GM23338 (cell line): Measurements from ENCODE around the gene PLPP4. TPM values are rescaled to one million over a fixed set of nuclear protein-coding genes. Genes with fewer than 3 reads are reported as not detected.

Experiments used
- ATAC-seq: fragments of 200-7000 bp; cut with Tn5 transposase; 3 replicates; pipeline ENCODE4 v1.9.1; 2020
- DNase-seq: peaks from one replicate; pipeline ENCODE4 v3.0.0-alpha.2; 2015; ENCODE audit warnings: low spot score
- H2AFZ ChIP-seq: fragments of 200-600 bp; sonication (generic); 2 replicates; pipeline ENCODE4 v1.8.0; 2016; ENCODE audit warnings: antibody characterized with exemption, mild to moderate bottlenecking, moderate library complexity
- H3F3A ChIP-seq: fragments of 200-600 bp; sonication (generic); replicated peaks from 2 replicates; pipeline ENCODE4 v1.8.0; 2017; ENCODE audit warnings: antibody characterized with exemption, mixed run types, low read depth
- H3K27ac ChIP-seq: fragments of 200-600 bp; sonication (generic); 2 replicates; pipeline ENCODE4 v1.6.1; 2016; ENCODE audit warnings: low read depth
- H3K27me3 ChIP-seq: fragments of 200-600 bp; sonication (generic); 2 replicates; pipeline ENCODE4 v1.8.0; 2016; ENCODE audit warnings: mild to moderate bottlenecking, mixed run types, moderate library complexity; ENCODE audit not compliant: insufficient read depth
- H3K36me3 ChIP-seq: fragments of 200-600 bp; sonication (generic); 2 replicates; pipeline ENCODE4 v1.8.0; 2016; ENCODE audit warnings: mild to moderate bottlenecking; ENCODE audit not compliant: insufficient read depth
- H3K4me1 ChIP-seq: fragments of 200-600 bp; sonication (generic); 2 replicates; pipeline ENCODE4 v1.8.0; 2016; ENCODE audit warnings: mild to moderate bottlenecking, moderate library complexity; ENCODE audit not compliant: insufficient read depth
- H3K4me2 ChIP-seq: fragments of 200-600 bp; sonication (generic); 2 replicates; pipeline ENCODE4 v1.7.1; 2017; ENCODE audit warnings: mixed run types
- H3K4me3 ChIP-seq: fragments of 200-600 bp; sonication (generic); 2 replicates; pipeline ENCODE4 v1.6.1; 2016; ENCODE audit warnings: mixed run types
- H3K79me2 ChIP-seq: fragments of 200-600 bp; sonication (generic); replicated peaks from 2 replicates; pipeline ENCODE4 v1.8.0; 2017; ENCODE audit warnings: mild to moderate bottlenecking; ENCODE audit not compliant: insufficient read depth
- H3K9me2 ChIP-seq: fragments of 200-600 bp; sonication (generic); 2 replicates; pipeline ENCODE4 v1.8.0; 2017; ENCODE audit not compliant: insufficient read depth
- H4K20me1 ChIP-seq: fragments of 200-600 bp; sonication (generic); replicated peaks from 2 replicates; pipeline ENCODE4 v1.8.0; 2017; ENCODE audit warnings: mild to moderate bottlenecking; ENCODE audit not compliant: insufficient read depth
- H3K27ac Mint-ChIP-seq: 2 replicates; pipeline ENCODE4 v1.8.0; 2020; ENCODE audit warnings: inconsistent platforms, mild to moderate bottlenecking, moderate library complexity, mixed read lengths
- H3K27me3 Mint-ChIP-seq: 3 replicates; pipeline ENCODE4 v1.8.0; 2022; ENCODE audit warnings: low read depth, mild to moderate bottlenecking, moderate library complexity, mixed read lengths, inconsistent platforms; ENCODE audit not compliant: insufficient read depth, poor library complexity
- H3K36me3 Mint-ChIP-seq: 3 replicates; pipeline ENCODE4 v1.8.0; 2021; ENCODE audit warnings: low read depth, mild to moderate bottlenecking, inconsistent platforms, moderate library complexity, mixed read lengths
- H3K4me1 Mint-ChIP-seq: 3 replicates; pipeline ENCODE4 v1.8.0; 2020; ENCODE audit warnings: mild to moderate bottlenecking, inconsistent platforms, mixed read lengths
- H3K4me3 Mint-ChIP-seq: 3 replicates; pipeline ENCODE4 v1.8.0; 2021; ENCODE audit warnings: moderate library complexity, mild to moderate bottlenecking, inconsistent platforms, mixed read lengths
- H3K9me3 Mint-ChIP-seq: 3 replicates; pipeline ENCODE4 v1.8.0; 2020; ENCODE audit warnings: moderate library complexity, mild to moderate bottlenecking, inconsistent platforms, mixed read lengths
- CREB1 ChIP-seq: fragments of 250-450 bp; sonication (Bioruptor Pico); IDR thresholded peaks from 2 replicates; pipeline ENCODE4 v1.5.0; 2020; ENCODE audit warnings: low read depth, mild to moderate bottlenecking, moderate library complexity
- ETS1 ChIP-seq: IDR thresholded peaks from 2 replicates; pipeline ENCODE4 v1.6.1; 2016; ENCODE audit warnings: antibody characterized with exemption
- EZH2 ChIP-seq: fragments of 200-600 bp; sonication (generic); IDR thresholded peaks from one replicate; pipeline ENCODE4 v1.8.0; 2017; ENCODE audit warnings: antibody characterized with exemption, mild to moderate bottlenecking, low read depth; ENCODE audit not compliant: unreplicated experiment
- JUNB ChIP-seq: IDR thresholded peaks from one replicate; pipeline ENCODE4 v1.6.1; 2016; ENCODE audit warnings: antibody characterized with exemption; ENCODE audit not compliant: unreplicated experiment
- NANOG ChIP-seq: IDR thresholded peaks from 2 replicates; pipeline ENCODE4 v1.6.1; 2016; ENCODE audit warnings: antibody characterized with exemption, borderline replicate concordance
- POLR2AphosphoS5 ChIP-seq: IDR thresholded peaks from 2 replicates; pipeline ENCODE4 v1.6.1; 2016; ENCODE audit warnings: antibody characterized with exemption, low read depth
- REST ChIP-seq: IDR thresholded peaks from one replicate; pipeline ENCODE4 v1.6.1; 2018; ENCODE audit warnings: antibody characterized with exemption; ENCODE audit not compliant: unreplicated experiment
- STAT1 ChIP-seq: IDR thresholded peaks from one replicate; pipeline ENCODE4 v1.6.1; 2016; ENCODE audit warnings: antibody characterized with exemption; ENCODE audit not compliant: unreplicated experiment
- ZNF114 ChIP-seq: fragments of 250-450 bp; sonication (Bioruptor Pico); IDR thresholded peaks from 2 replicates; pipeline ENCODE4 v1.5.0; 2020; ENCODE audit warnings: mild to moderate bottlenecking, moderate library complexity
- ZNF331 ChIP-seq: fragments of 250-450 bp; sonication (Bioruptor Pico); IDR thresholded peaks from 2 replicates; pipeline ENCODE4 v1.5.0; 2020; ENCODE audit warnings: low read depth, mild to moderate bottlenecking, moderate library complexity
- ZNF462 ChIP-seq: fragments of 250-450 bp; sonication (Bioruptor Pico); IDR thresholded peaks from 2 replicates; pipeline ENCODE4 v1.5.0; 2020; ENCODE audit warnings: mild to moderate bottlenecking, moderate library complexity
- polyA plus RNA-seq: library from polyadenylated mRNA; unstranded; fragments of >200 nt; fragmentation: Nextera tagmentation; extraction: Ambion mirVana; gene quantifications from 2 replicates; pipeline ENCODE4 v1.2.1, GENCODE V29; 2016
- total RNA-seq: library from RNA; depleted of rRNA; stranded (reverse); fragments of >200 nt; shearing (Covaris generic); gene quantifications from 2 replicates; pipeline ENCODE4 v1.2.3, GENCODE V29; 2014

The PLPP4 gene
- total and polyA plus RNA-seq, 2 experiments from 2014 or later, result 0.24 to 0.31 TPM

- Histone ChIP-seq H3K4me3 (no peak overlapping the region), H2AFZ (no peak overlapping the region), H3K27ac (no peak overlapping the region), H3K36me3 (no peaks in the 10 kb centered on the region), H4K20me1 (no peaks in the 10 kb centered on the region), H3F3A (no peaks in the 10 kb centered on the region), H3K4me2 (no peak overlapping the region), H3K4me1 (0 out of 2 replicates have a peak, but pooled peaks cover 4% of the 10 kb centered on the region), H3K79me2 (no peaks in the 10 kb centered on the region), H3K27me3 (peaks cover 43% of the 10 kb centered on the region), H3K9me2 (no peaks in the 10 kb centered on the region)
- TF ChIP-seq REST (no peak), POLR2AphosphoS5 (no peak), ZNF331 (no peak), EZH2 (no peak), ETS1 (no peak), NANOG (no peak), CREB1 (no peak), ZNF462 (CRISPR knock-in tag) (no peak), STAT1 (no peak), JUNB (no peak), ZNF114 (CRISPR knock-in tag) (no peak)
- Mint-ChIP-seq H3K4me3 (no peak overlapping the region), H3K27me3 (peaks cover 32% of the 10 kb centered on the region), H3K36me3 (no peaks in the 10 kb centered on the region), H3K4me1 (peaks cover 10% of the 10 kb centered on the region), H3K9me3 (no peaks in the 10 kb centered on the region), H3K27ac (no peak overlapping the region)
- DNase-seq, result no peak
- no peak for ATAC-seq
Observed at GRCh38 chr10:120460186-120460585, 3.2 kb downstream of the PLPP4 start.
